Skeletal muscle cell (primary cell): ENCODE results near the gene JARID2.

Experiments
- DNase-seq: peaks from one replicate; pipeline ENCODE4 v3.0.0-alpha.2; 2010; ENCODE audit warnings: low read depth
- H3K4me3 ChIP-seq: 2 replicates; pipeline ENCODE4 v1.5.1; 2011; ENCODE audit warnings: low read depth, mild to moderate bottlenecking, control low read depth, low read length, moderate library complexity

The JARID2 gene

GRCh38 chr6:15324427-15324985 is 78.6 kb downstream of the JARID2 start:
- no peak overlapping the region for H3K4me3 ChIP-seq
- DNase-seq: no peak

GRCh38 chr6:15325540-15325955 is 79.7 kb downstream of the JARID2 start:
- no peak for DNase-seq

GRCh38 chr6:15326067-15326614 is 80.3 kb downstream of the JARID2 start:
- no peak for DNase-seq
- no peak overlapping the region for H3K4me3 ChIP-seq

More at GRCh38 chr6:15325540-15325955, 79.7 kb downstream of the JARID2 start:
- H3K4me3 ChIP-seq: no peak overlapping the region

- no peak for DNase-seq
- no peak overlapping the region for H3K4me3 ChIP-seq
Observed at GRCh38 chr6:15327271-15327670, 81.4 kb downstream of the JARID2 start.

GRCh38 chr6:15329197-15329671 is 83.4 kb downstream of the JARID2 start:
- no peak overlapping the region for H3K4me3 ChIP-seq
- peak; percentile 97 for DNase-seq

- no peak for DNase-seq
- H3K4me3 ChIP-seq: no peak overlapping the region
Observed at GRCh38 chr6:15330174-15330944, 84.5 kb downstream of the JARID2 start.

GRCh38 chr6:15331143-15331542 is 85.3 kb downstream of the JARID2 start:
- no peak for DNase-seq
- no peak overlapping the region for H3K4me3 ChIP-seq

GRCh38 chr6:15331629-15332251 is 85.9 kb downstream of the JARID2 start:
- no peak overlapping the region for H3K4me3 ChIP-seq
- no peak for DNase-seq

- no peak for DNase-seq
- H3K4me3 ChIP-seq: no peak overlapping the region
Observed at GRCh38 chr6:15332446-15332845, 86.6 kb downstream of the JARID2 start.

- no peak for DNase-seq
- H3K4me3 ChIP-seq: no peak overlapping the region
Observed at GRCh38 chr6:15335385-15335784, 89.5 kb downstream of the JARID2 start.

- no peak for DNase-seq
- no peak overlapping the region for H3K4me3 ChIP-seq
Observed at GRCh38 chr6:15335916-15336315, 90.0 kb downstream of the JARID2 start.

GRCh38 chr6:15336900-15337560 is 91.2 kb downstream of the JARID2 start:
- no peak overlapping the region for H3K4me3 ChIP-seq
- DNase-seq: no peak

- no peak for DNase-seq
- no peak overlapping the region for H3K4me3 ChIP-seq
Observed at GRCh38 chr6:15337582-15337981, 91.7 kb downstream of the JARID2 start.

GRCh38 chr6:15338476-15338875 is 92.6 kb downstream of the JARID2 start:
- DNase-seq: no peak
- no peak overlapping the region for H3K4me3 ChIP-seq

GRCh38 chr6:15339081-15339480 is 93.2 kb downstream of the JARID2 start:
- H3K4me3 ChIP-seq: no peak overlapping the region
- no peak for DNase-seq

- no peak for DNase-seq
- no peak overlapping the region for H3K4me3 ChIP-seq
Observed at GRCh38 chr6:15340105-15340601, 94.3 kb downstream of the JARID2 start.

- no peak overlapping the region for H3K4me3 ChIP-seq
- DNase-seq: no peak
Observed at GRCh38 chr6:15340775-15341174, 94.9 kb downstream of the JARID2 start.

- no peak overlapping the region for H3K4me3 ChIP-seq
- DNase-seq: no peak
Observed at GRCh38 chr6:15341311-15342001, 95.6 kb downstream of the JARID2 start.

GRCh38 chr6:15342114-15342513 is 96.2 kb downstream of the JARID2 start:
- H3K4me3 ChIP-seq: no peak overlapping the region
- no peak for DNase-seq
